NK-92 treated with Interleukin-12 subunit alpha and Interleukin-12 subunit beta, amount 100 ng/mL, for 24 hours (cell line): ENCODE measurements around the gene CCR7.
A peak's percentile ranks its signal among the peaks of the same experiment; 100 is the strongest.

ENCODE experiments used
- DNase-seq: peaks from one replicate; lab custom pipeline; 2025; lab: John Stamatoyannopoulos, UW

Gene CCR7

GRCh38 chr17:40562838-40563219 is 2.4 kb downstream of the CCR7 start:
- DNase-seq = no peak

GRCh38 chr17:40561871-40562611 is 3.2 kb downstream of the CCR7 start:
- peak; percentile 23 for DNase-seq

- DNase-seq = no peak
These were observed 3.9 kb downstream of the CCR7 start for GRCh38 chr17:40561294-40561870.

GRCh38 chr17:40560592-40561293 is 4.5 kb downstream of the CCR7 start:
- peak; percentile 68 for DNase-seq

- peak; percentile 72 for DNase-seq
These were observed 5.2 kb downstream of the CCR7 start for GRCh38 chr17:40559954-40560591.

- no peak for DNase-seq
These were observed 5.7 kb downstream of the CCR7 start for GRCh38 chr17:40559564-40559916.

GRCh38 chr17:40558890-40559563 is 6.2 kb downstream of the CCR7 start:
- DNase-seq = no peak

- DNase-seq = no peak
These were observed 6.9 kb downstream of the CCR7 start for GRCh38 chr17:40558300-40558889.

GRCh38 chr17:40557531-40558299 is 7.6 kb downstream of the CCR7 start:
- DNase-seq = no peak

- no peak for DNase-seq
These were observed 8.3 kb downstream of the CCR7 start for GRCh38 chr17:40556884-40557414.

- no peak for DNase-seq
These were observed 9.0 kb downstream of the CCR7 start for GRCh38 chr17:40556198-40556661.

GRCh38 chr17:40555296-40556190 is 9.7 kb downstream of the CCR7 start:
- DNase-seq = no peak

- no peak for DNase-seq
These were observed 10.5 kb downstream of the CCR7 start for GRCh38 chr17:40554646-40555295.

GRCh38 chr17:40553694-40554534 is 11.4 kb downstream of the CCR7 start:
- DNase-seq = no peak

- no peak for DNase-seq
These were observed 12.2 kb downstream of the CCR7 start for GRCh38 chr17:40552806-40553693.

GRCh38 chr17:40551879-40552768 is 13.1 kb downstream of the CCR7 start:
- no peak for DNase-seq
